GM12878 (cell line): ENCODE data around the gene ARPC5L. TPM values are rescaled to one million over a fixed set of nuclear protein-coding genes. Genes with fewer than 3 reads are reported as not detected.
A peak's percentile ranks its signal among the peaks of the same experiment; 100 is the strongest.

Experiments
- BMI1 ChIP-seq: fragments of 450-650 bp; IDR thresholded peaks from 2 replicates; pipeline ENCODE4 v1.6.1; 2016; ENCODE audit warnings: mild to moderate bottlenecking, moderate library complexity, borderline replicate concordance
- E2F8 ChIP-seq: fragments of 450-650 bp; IDR thresholded peaks from 2 replicates; pipeline ENCODE4 v1.6.1; 2018; ENCODE audit warnings: mild to moderate bottlenecking, low read depth, moderate library complexity; ENCODE audit not compliant: partially characterized antibody
- ELK1 ChIP-seq: IDR thresholded peaks from 2 replicates; pipeline ENCODE4 v1.6.1; 2012; ENCODE audit warnings: low read depth, low read length, improper control_type of control experiment
- FOXM1 ChIP-seq: IDR thresholded peaks from 2 replicates; pipeline ENCODE4 v1.6.1; 2012; ENCODE audit warnings: low read depth, mild to moderate bottlenecking, inconsistent platforms, low read length, moderate library complexity
- GABPA ChIP-seq: IDR thresholded peaks from 2 replicates; pipeline ENCODE4 v1.6.1; 2014; ENCODE audit warnings: antibody characterized with exemption, low read depth, mild to moderate bottlenecking, inconsistent platforms
- NFXL1 ChIP-seq: fragments of 450-650 bp; IDR thresholded peaks from 2 replicates; pipeline ENCODE4 v1.6.1; 2017; ENCODE audit warnings: antibody characterized with exemption, mild to moderate bottlenecking, borderline replicate concordance
- NR2F1 ChIP-seq: fragments of 450-650 bp; conservative IDR thresholded peaks from 2 replicates; pipeline ENCODE4 v1.6.1; 2017; ENCODE audit warnings: mild to moderate bottlenecking
- SKIL ChIP-seq: fragments of 450-650 bp; IDR thresholded peaks from 2 replicates; pipeline ENCODE4 v1.6.1; 2017; ENCODE audit warnings: mild to moderate bottlenecking, low read depth, inconsistent platforms; ENCODE audit not compliant: poor library complexity, severe bottlenecking
- SRF ChIP-seq, 2 experiments: IDR thresholded peaks; 2 replicates each; pipeline ENCODE4 v1.6.1; 2011; ENCODE audit warnings: low read depth in 2 of 2, low read length in 2 of 2, mild to moderate bottlenecking in 1 of 2, moderate library complexity in 1 of 2
- ZNF217 ChIP-seq: fragments of 450-650 bp; IDR thresholded peaks from 2 replicates; pipeline ENCODE4 v1.6.1; 2017; ENCODE audit warnings: antibody characterized with exemption, mild to moderate bottlenecking
- polyA plus RNA-seq, 11 experiments: library from polyadenylated mRNA; depleted of rRNA in 4 of 11; unstranded in 6 of 11; stranded (reverse) in 5 of 11; fragments of >200 nt; fragmentation: Nextera tagmentation in 4 of 11; fragmentation: Illumina TruSeq in 1 of 11; extraction: Ambion mirVana in 4 of 11; extraction: Trizol in 1 of 11; gene quantifications; 1 replicate in 1 of 11; 2 replicates in 10 of 11; pipeline versions ENCODE4 v1.2.1 to v1.2.3, GENCODE V29; 2011 to 2016; ENCODE audit warnings: inconsistent platforms in 2 of 11, missing spikeins in 2 of 11, low read depth in 1 of 11
- total RNA-seq, 4 experiments: library from RNA; depleted of rRNA in 3 of 4; stranded (reverse); fragments of >200 nt in 3 of 4; fragmentation: Illumina TruSeq in 1 of 4; extraction: Trizol in 1 of 4; gene quantifications; 2 replicates each; pipeline versions ENCODE4 v1.2.1 to v1.2.3, GENCODE V29; 2013 to 2021
- TF ChIP-seq, protein P1 (sequence below): fragments of 450-650 bp; IDR thresholded peaks from 2 replicates; pipeline ENCODE4 v1.6.1; 2017; ENCODE audit warnings: borderline replicate concordance
- TF ChIP-seq, protein P2 (sequence below): IDR thresholded peaks from 2 replicates; pipeline ENCODE4 v1.6.1; 2012; ENCODE audit warnings: low read length, inconsistent platforms
- TF ChIP-seq, protein P3 (sequence below): fragments of 450-650 bp; IDR thresholded peaks from 2 replicates; pipeline ENCODE4 v1.6.1; 2016; ENCODE audit warnings: mild to moderate bottlenecking, moderate library complexity, borderline replicate concordance

The ARPC5L gene
- total and polyA plus RNA-seq, 10 of the 15 experiments (the other 5 are each of a cell fraction or from before 2014, with no cell fraction given): 42.3 to 207 (median 104) TPM

DNA sequence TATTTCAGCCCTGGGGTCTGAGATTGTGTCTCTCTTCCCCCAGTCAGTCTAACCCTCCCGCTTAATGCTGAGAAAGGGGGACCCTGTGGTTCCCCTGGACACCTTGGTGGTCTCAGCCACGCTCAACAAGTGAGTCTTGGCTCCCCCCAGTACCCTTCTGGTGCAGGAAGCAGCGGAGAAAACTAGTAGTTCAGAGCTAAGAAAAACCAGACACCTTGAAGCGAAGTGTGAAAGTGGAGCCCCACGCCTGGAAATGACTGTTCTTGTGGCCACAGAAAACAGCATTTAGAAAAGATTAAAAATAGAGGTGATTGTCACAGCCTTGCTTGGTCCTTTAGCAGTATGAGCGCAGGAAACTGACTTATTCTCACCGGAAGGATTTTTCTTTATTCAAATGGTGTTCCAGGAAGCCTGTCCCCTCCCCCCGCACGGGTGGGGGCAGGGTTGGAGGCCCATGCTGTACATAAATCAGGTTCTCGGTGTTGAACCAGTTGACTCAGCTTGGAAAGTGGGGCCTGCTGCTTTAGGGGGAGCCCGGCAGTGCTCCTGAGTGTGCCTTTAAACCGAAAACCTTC is 8.1 kb downstream of the ARPC5L start (continued):
- TF ChIP-seq, protein P1, sequence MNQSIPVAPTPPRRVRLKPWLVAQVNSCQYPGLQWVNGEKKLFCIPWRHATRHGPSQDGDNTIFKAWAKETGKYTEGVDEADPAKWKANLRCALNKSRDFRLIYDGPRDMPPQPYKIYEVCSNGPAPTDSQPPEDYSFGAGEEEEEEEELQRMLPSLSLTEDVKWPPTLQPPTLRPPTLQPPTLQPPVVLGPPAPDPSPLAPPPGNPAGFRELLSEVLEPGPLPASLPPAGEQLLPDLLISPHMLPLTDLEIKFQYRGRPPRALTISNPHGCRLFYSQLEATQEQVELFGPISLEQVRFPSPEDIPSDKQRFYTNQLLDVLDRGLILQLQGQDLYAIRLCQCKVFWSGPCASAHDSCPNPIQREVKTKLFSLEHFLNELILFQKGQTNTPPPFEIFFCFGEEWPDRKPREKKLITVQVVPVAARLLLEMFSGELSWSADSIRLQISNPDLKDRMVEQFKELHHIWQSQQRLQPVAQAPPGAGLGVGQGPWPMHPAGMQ: no peak
- no peak for TF ChIP-seq E2F8
- 0 out of 2 replicates have a peak, but pooled peaks have one; percentile 52 for TF ChIP-seq ELK1
- TF ChIP-seq NFXL1: no peak
- TF ChIP-seq BMI1: no peak
- no peak for TF ChIP-seq ZNF217
- no peak for TF ChIP-seq SRF (IDR thresholded peaks at IDR 0.05; ENCODE audit: low read depth in 2 of 2, low read length in 2 of 2)
- no peak for TF ChIP-seq FOXM1
- TF ChIP-seq, protein P2, sequence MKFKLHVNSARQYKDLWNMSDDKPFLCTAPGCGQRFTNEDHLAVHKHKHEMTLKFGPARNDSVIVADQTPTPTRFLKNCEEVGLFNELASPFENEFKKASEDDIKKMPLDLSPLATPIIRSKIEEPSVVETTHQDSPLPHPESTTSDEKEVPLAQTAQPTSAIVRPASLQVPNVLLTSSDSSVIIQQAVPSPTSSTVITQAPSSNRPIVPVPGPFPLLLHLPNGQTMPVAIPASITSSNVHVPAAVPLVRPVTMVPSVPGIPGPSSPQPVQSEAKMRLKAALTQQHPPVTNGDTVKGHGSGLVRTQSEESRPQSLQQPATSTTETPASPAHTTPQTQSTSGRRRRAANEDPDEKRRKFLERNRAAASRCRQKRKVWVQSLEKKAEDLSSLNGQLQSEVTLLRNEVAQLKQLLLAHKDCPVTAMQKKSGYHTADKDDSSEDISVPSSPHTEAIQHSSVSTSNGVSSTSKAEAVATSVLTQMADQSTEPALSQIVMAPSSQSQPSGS: no peak
- no peak for TF ChIP-seq GABPA
- TF ChIP-seq, protein P3, sequence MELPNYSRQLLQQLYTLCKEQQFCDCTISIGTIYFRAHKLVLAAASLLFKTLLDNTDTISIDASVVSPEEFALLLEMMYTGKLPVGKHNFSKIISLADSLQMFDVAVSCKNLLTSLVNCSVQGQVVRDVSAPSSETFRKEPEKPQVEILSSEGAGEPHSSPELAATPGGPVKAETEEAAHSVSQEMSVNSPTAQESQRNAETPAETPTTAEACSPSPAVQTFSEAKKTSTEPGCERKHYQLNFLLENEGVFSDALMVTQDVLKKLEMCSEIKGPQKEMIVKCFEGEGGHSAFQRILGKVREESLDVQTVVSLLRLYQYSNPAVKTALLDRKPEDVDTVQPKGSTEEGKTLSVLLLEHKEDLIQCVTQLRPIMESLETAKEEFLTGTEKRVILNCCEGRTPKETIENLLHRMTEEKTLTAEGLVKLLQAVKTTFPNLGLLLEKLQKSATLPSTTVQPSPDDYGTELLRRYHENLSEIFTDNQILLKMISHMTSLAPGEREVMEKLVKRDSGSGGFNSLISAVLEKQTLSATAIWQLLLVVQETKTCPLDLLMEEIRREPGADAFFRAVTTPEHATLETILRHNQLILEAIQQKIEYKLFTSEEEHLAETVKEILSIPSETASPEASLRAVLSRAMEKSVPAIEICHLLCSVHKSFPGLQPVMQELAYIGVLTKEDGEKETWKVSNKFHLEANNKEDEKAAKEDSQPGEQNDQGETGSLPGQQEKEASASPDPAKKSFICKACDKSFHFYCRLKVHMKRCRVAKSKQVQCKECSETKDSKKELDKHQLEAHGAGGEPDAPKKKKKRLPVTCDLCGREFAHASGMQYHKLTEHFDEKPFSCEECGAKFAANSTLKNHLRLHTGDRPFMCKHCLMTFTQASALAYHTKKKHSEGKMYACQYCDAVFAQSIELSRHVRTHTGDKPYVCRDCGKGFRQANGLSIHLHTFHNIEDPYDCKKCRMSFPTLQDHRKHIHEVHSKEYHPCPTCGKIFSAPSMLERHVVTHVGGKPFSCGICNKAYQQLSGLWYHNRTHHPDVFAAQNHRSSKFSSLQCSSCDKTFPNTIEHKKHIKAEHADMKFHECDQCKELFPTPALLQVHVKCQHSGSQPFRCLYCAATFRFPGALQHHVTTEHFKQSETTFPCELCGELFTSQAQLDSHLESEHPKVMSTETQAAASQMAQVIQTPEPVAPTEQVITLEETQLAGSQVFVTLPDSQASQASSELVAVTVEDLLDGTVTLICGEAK: peak; percentile 70; the same call in 1 of the 2 replicates
- peak; percentile 66 for TF ChIP-seq SKIL
- TF ChIP-seq NR2F1: no peak
